22Rv1 (cell line): Measurements from ENCODE around the gene FLNA.

Experiments
- ZFX ChIP-seq: fragments of 450-650 bp; IDR thresholded peaks from 2 replicates; pipeline ENCODE4 v1.6.1; 2017; ENCODE audit warnings: antibody characterized with exemption, borderline replicate concordance
- TF ChIP-seq, protein P1 (sequence below): fragments of 450-650 bp; IDR thresholded peaks from 2 replicates; pipeline ENCODE4 v1.5.1; 2017; ENCODE audit warnings: mild to moderate bottlenecking

GRCh38 chrX:154350429-154351182, 23.8 kb downstream of the FLNA start:
- TF ChIP-seq, protein P1, sequence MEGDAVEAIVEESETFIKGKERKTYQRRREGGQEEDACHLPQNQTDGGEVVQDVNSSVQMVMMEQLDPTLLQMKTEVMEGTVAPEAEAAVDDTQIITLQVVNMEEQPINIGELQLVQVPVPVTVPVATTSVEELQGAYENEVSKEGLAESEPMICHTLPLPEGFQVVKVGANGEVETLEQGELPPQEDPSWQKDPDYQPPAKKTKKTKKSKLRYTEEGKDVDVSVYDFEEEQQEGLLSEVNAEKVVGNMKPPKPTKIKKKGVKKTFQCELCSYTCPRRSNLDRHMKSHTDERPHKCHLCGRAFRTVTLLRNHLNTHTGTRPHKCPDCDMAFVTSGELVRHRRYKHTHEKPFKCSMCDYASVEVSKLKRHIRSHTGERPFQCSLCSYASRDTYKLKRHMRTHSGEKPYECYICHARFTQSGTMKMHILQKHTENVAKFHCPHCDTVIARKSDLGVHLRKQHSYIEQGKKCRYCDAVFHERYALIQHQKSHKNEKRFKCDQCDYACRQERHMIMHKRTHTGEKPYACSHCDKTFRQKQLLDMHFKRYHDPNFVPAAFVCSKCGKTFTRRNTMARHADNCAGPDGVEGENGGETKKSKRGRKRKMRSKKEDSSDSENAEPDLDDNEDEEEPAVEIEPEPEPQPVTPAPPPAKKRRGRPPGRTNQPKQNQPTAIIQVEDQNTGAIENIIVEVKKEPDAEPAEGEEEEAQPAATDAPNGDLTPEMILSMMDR: no peak
- no peak for TF ChIP-seq ZFX
